KMS-11 (cell line): Measurements from ENCODE around the gene PDE6B.

Source experiments
- H2AFZ ChIP-seq: fragments of 200-600 bp; sonication (generic); 2 replicates; pipeline ENCODE4 v1.6.1; 2016; ENCODE audit warnings: antibody characterized with exemption, mixed run types, low read depth
- H3K27ac ChIP-seq: fragments of 200-600 bp; sonication (generic); 2 replicates; pipeline ENCODE4 v1.6.1; 2016; ENCODE audit warnings: mild to moderate bottlenecking, mixed run types
- H3K27me3 ChIP-seq: fragments of 200-600 bp; sonication (generic); 2 replicates; pipeline ENCODE4 v1.6.1; 2017; ENCODE audit warnings: mild to moderate bottlenecking, low read depth, mixed run types, moderate library complexity; ENCODE audit not compliant: insufficient read depth
- H3K36me3 ChIP-seq: fragments of 200-600 bp; sonication (generic); 2 replicates; pipeline ENCODE4 v1.6.1; 2017; ENCODE audit warnings: mild to moderate bottlenecking, mixed run types; ENCODE audit not compliant: insufficient read depth
- H3K4me1 ChIP-seq: fragments of 200-600 bp; sonication (generic); 2 replicates; pipeline ENCODE4 v1.6.1; 2016; ENCODE audit warnings: mild to moderate bottlenecking, low read depth, mixed run types; ENCODE audit not compliant: poor library complexity, severe bottlenecking
- H3K4me2 ChIP-seq: fragments of 200-600 bp; sonication (generic); 2 replicates; pipeline ENCODE4 v1.7.0; 2016; ENCODE audit warnings: mild to moderate bottlenecking, mixed run types
- H3K4me3 ChIP-seq: fragments of 200-600 bp; sonication (generic); IDR thresholded peaks from 2 replicates; pipeline ENCODE4 v1.6.1; 2017; ENCODE audit warnings: low read depth, low read length, mixed read lengths; ENCODE audit not compliant: insufficient read depth
- H3K79me2 ChIP-seq: fragments of 200-600 bp; sonication (generic); 2 replicates; pipeline ENCODE4 v1.6.1; 2016; ENCODE audit warnings: low read depth, mixed run types; ENCODE audit not compliant: insufficient read depth
- H3K9ac ChIP-seq: fragments of 200-600 bp; sonication (generic); 2 replicates; pipeline ENCODE4 v1.6.1; 2016; ENCODE audit warnings: mild to moderate bottlenecking, mixed run types
- H4K20me1 ChIP-seq: fragments of 200-600 bp; sonication (generic); 2 replicates; pipeline ENCODE4 v1.6.1; 2016; ENCODE audit warnings: mild to moderate bottlenecking, mixed run types; ENCODE audit not compliant: insufficient read depth
- TF ChIP-seq, protein P1 (sequence below): fragments of 200-600 bp; sonication (generic); conservative IDR thresholded peaks from 2 replicates; pipeline ENCODE4 v1.6.1; 2017; ENCODE audit warnings: low read depth, mild to moderate bottlenecking, antibody characterized with exemption, low read length, moderate library complexity, mixed read lengths

PDE6B gene

DNA sequence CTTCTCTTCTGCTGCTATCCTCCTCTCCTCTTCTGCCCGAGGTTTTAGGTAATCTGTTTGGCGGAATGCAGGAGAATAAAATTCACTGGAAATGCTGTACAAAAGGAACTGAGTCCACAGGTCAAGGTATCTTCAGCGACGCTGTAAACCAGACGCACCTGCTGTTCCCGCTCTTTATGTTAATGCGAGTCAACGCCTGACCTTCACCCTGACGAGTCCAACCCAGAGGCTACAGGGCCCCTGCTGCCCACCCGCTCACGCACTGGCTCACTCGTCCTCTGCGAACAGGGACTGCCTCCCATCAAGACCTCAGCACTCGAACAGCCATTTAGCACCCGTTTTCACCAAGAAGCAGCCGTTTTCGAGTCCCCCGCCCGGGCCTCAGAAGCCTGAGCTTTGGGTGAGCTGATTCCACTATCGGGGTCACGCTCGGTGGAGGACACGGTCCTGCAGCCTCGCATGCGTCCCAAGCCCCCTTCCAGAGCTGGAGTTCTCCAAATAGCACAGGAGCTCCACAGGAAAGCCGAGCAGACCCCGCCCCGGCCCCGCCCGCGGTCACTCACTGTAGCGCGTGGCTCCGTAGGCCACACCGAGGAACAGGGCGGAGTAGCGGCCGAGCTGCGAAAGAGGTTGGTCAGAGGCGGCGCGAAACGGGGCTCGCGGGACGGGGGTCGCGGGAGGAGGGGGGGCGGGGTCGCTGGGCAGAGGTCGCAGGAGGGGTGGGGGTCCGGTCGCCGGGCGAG is 48.1 kb downstream of the PDE6B start:
- H3K27ac ChIP-seq: no peak overlapping the region
- H3K79me2 ChIP-seq: no peaks in the 10 kb centered on the region
- no peak overlapping the region for H3K4me3 ChIP-seq
- H4K20me1 ChIP-seq: no peaks in the 10 kb centered on the region
- H3K9ac ChIP-seq: peak overlapping the region; percentile 32; the same call in 1 of the 2 replicates
- peaks cover 3% of the 10 kb centered on the region for H3K4me1 ChIP-seq
- TF ChIP-seq, protein P1, sequence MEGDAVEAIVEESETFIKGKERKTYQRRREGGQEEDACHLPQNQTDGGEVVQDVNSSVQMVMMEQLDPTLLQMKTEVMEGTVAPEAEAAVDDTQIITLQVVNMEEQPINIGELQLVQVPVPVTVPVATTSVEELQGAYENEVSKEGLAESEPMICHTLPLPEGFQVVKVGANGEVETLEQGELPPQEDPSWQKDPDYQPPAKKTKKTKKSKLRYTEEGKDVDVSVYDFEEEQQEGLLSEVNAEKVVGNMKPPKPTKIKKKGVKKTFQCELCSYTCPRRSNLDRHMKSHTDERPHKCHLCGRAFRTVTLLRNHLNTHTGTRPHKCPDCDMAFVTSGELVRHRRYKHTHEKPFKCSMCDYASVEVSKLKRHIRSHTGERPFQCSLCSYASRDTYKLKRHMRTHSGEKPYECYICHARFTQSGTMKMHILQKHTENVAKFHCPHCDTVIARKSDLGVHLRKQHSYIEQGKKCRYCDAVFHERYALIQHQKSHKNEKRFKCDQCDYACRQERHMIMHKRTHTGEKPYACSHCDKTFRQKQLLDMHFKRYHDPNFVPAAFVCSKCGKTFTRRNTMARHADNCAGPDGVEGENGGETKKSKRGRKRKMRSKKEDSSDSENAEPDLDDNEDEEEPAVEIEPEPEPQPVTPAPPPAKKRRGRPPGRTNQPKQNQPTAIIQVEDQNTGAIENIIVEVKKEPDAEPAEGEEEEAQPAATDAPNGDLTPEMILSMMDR: no peak
- H3K36me3 ChIP-seq: no peaks in the 10 kb centered on the region
- H2AFZ ChIP-seq: no peak overlapping the region
- H3K4me2 ChIP-seq: peak overlapping the region; percentile 39; the same call in 1 of the 2 replicates
- H3K27me3 ChIP-seq: no peaks in the 10 kb centered on the region

GRCh38 chr4:674172-675035 is 49.0 kb downstream of the PDE6B start, which contains the start of the genes ATP5ME and MYL5:
Gene ATP5ME (minus strand): TSS chr4:674276. CDS start chr4:674247, 29 bp downstream.
Gene MYL5 (plus strand): TSS chr4:674542. CDS start chr4:678027, 3,485 bp downstream.
- Histone ChIP-seq H3K27me3 (no peaks in the 10 kb centered on the region), H3K4me2 (peak within 1 kb of the TSS; percentile 48; the same call in 1 of the 2 replicates), H3K4me3 (no peak within 1 kb of the TSS), H3K27ac (peak within 1 kb of the TSS; percentile 55), H3K36me3 (no peaks in the 10 kb centered on the region), H3K79me2 (no peaks in the 10 kb centered on the region), H2AFZ (peak within 1 kb of the TSS; percentile 76), H3K9ac (peak within 1 kb of the TSS; percentile 66; the same call in 1 of the 2 replicates), H4K20me1 (no peaks in the 10 kb centered on the region), H3K4me1 (peaks cover 3% of the 10 kb centered on the region)
- TF ChIP-seq, protein P1: peak; percentile 64

GRCh38 chr4:675036-675882 is 49.9 kb downstream of the PDE6B start:
- no peaks in the 10 kb centered on the region for H4K20me1 ChIP-seq
- H3K79me2 ChIP-seq: no peaks in the 10 kb centered on the region
- H3K4me2 ChIP-seq: no peak overlapping the region; the same call in 1 of the 2 replicates
- H3K36me3 ChIP-seq: no peaks in the 10 kb centered on the region
- H3K27me3 ChIP-seq: no peaks in the 10 kb centered on the region
- TF ChIP-seq, protein P1: no peak
- H2AFZ ChIP-seq: no peak overlapping the region
- peaks cover 3% of the 10 kb centered on the region for H3K4me1 ChIP-seq
- H3K4me3 ChIP-seq: no peak overlapping the region
- H3K9ac ChIP-seq: no peak overlapping the region; the same call in 1 of the 2 replicates
- 0 out of 2 replicates have a peak overlapping the region, but pooled peaks have one; percentile 15 for H3K27ac ChIP-seq
